ENCODE results near the gene DOCK1.
"Not testable (repeated sequence)": the region's sequence is repeated elsewhere in the genome, so short reads cannot be mapped to it uniquely, and the experiment has no call there.

The DOCK1 gene

GRCh38 chr10:127298381-127298780 lies 393.2 kb downstream of the DOCK1 start:
- no peak for TF ChIP-seq CTCF (IDR thresholded peaks at IDR 0.05; ENCODE audit: borderline replicate concordance, control extremely low read depth, extremely low read depth, insufficient read depth, missing control alignments)
- in situ Hi-C loops (cut with MboI; ENCODE audit: low sequenced_read_pairs, unreplicated experiment): no loop called here
- no peak for DNase-seq (ENCODE audit: low spot score)

GRCh38 chr10:127299192-127299591 lies 394.0 kb downstream of the DOCK1 start:
- in situ Hi-C loops (cut with MboI; ENCODE audit: low sequenced_read_pairs, unreplicated experiment); DNase-seq (ENCODE audit: low spot score): not testable (repeated sequence)

GRCh38 chr10:127299956-127300689 lies 394.9 kb downstream of the DOCK1 start:
- no peak for DNase-seq (ENCODE audit: low spot score)
- in situ Hi-C loops (cut with MboI; ENCODE audit: low sequenced_read_pairs, unreplicated experiment): no loop called here
- no peak for TF ChIP-seq CTCF (IDR thresholded peaks at IDR 0.05; ENCODE audit: borderline replicate concordance, control extremely low read depth, extremely low read depth, insufficient read depth, missing control alignments)

- in situ Hi-C loops (cut with MboI; ENCODE audit: low sequenced_read_pairs, unreplicated experiment): no loop called here
Observed at GRCh38 chr10:127300868-127301321, 395.7 kb downstream of the DOCK1 start.

GRCh38 chr10:127302343-127302742 lies 397.1 kb downstream of the DOCK1 start:
- DNase-seq (ENCODE audit: low spot score): no peak
- in situ Hi-C loops (cut with MboI; ENCODE audit: low sequenced_read_pairs, unreplicated experiment): no loop called here
- no peak for TF ChIP-seq CTCF (IDR thresholded peaks at IDR 0.05; ENCODE audit: borderline replicate concordance, control extremely low read depth, extremely low read depth, insufficient read depth, missing control alignments)

More at GRCh38 chr10:127300868-127301321, 395.7 kb downstream of the DOCK1 start:
- DNase-seq (ENCODE audit: low spot score): no peak
- TF ChIP-seq CTCF (IDR thresholded peaks at IDR 0.05; ENCODE audit: borderline replicate concordance, control extremely low read depth, extremely low read depth, insufficient read depth, missing control alignments): no peak

GRCh38 chr10:127303105-127303504 lies 397.9 kb downstream of the DOCK1 start:
- no peak for DNase-seq (ENCODE audit: low spot score)
- in situ Hi-C loops (cut with MboI; ENCODE audit: low sequenced_read_pairs, unreplicated experiment): no loop called here
- TF ChIP-seq CTCF (IDR thresholded peaks at IDR 0.05; ENCODE audit: borderline replicate concordance, control extremely low read depth, extremely low read depth, insufficient read depth, missing control alignments): no peak

GRCh38 chr10:127303746-127304145 lies 398.5 kb downstream of the DOCK1 start:
- TF ChIP-seq CTCF (IDR thresholded peaks at IDR 0.05; ENCODE audit: borderline replicate concordance, control extremely low read depth, extremely low read depth, insufficient read depth, missing control alignments): no peak
- in situ Hi-C loops (cut with MboI; ENCODE audit: low sequenced_read_pairs, unreplicated experiment): no loop called here
- no peak for DNase-seq (ENCODE audit: low spot score)
